Endometrium (tissue), 2 donors: ENCODE data around the gene NRP2.

ENCODE experiments used
- FAIRE-seq: peaks from 2 replicates; lab custom pipeline; 2012; peaks lifted over from hg19 to GRCh38; lab: Jason Lieb, UNC
- donor health status: control.
- donor health status: control.

The NRP2 gene, protein sequence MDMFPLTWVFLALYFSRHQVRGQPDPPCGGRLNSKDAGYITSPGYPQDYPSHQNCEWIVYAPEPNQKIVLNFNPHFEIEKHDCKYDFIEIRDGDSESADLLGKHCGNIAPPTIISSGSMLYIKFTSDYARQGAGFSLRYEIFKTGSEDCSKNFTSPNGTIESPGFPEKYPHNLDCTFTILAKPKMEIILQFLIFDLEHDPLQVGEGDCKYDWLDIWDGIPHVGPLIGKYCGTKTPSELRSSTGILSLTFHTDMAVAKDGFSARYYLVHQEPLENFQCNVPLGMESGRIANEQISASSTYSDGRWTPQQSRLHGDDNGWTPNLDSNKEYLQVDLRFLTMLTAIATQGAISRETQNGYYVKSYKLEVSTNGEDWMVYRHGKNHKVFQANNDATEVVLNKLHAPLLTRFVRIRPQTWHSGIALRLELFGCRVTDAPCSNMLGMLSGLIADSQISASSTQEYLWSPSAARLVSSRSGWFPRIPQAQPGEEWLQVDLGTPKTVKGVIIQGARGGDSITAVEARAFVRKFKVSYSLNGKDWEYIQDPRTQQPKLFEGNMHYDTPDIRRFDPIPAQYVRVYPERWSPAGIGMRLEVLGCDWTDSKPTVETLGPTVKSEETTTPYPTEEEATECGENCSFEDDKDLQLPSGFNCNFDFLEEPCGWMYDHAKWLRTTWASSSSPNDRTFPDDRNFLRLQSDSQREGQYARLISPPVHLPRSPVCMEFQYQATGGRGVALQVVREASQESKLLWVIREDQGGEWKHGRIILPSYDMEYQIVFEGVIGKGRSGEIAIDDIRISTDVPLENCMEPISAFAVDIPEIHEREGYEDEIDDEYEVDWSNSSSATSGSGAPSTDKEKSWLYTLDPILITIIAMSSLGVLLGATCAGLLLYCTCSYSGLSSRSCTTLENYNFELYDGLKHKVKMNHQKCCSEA

DNA sequence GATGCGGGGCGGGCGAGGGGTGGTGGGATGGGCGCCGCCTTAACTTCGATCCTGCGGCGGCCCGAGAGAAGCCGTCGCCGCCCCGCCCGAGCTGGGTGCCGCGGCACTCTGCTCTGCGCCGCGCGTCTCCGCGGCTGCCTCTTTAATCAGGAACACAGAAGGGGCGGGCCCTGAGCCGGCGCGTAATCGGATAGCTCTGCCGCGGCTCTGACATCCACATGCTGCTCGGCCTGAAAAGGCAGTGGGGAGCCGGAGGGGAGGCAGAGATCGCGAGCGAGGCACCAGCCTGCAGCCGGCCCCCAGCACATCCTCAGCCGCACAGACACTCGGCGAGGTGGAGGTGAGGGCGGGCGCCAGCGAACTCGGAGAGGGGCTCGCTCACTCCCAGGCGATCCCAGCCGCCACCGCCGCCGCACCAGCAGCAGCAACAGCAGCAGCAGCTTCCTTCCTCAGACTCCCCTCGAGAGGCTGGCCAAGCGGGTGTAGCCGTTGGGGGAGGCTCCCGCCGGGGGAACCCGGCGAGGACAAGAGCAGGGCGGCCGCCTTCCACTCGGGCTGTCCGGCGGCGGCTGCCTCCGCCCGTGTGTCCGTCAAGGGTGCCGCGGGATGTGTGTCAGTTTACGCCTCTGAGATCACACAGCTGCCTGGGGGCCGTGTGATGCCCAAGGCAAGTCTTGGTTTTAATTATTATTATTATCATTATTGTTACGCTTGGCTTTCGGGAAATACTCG is at the start of gene NRP2:
NRP2 (plus strand) TSS at position 263 of the 732 bp plus-strand sequence. CDS start 790 bp downstream, outside the sequence.
- FAIRE-seq, result no peak

DNA sequence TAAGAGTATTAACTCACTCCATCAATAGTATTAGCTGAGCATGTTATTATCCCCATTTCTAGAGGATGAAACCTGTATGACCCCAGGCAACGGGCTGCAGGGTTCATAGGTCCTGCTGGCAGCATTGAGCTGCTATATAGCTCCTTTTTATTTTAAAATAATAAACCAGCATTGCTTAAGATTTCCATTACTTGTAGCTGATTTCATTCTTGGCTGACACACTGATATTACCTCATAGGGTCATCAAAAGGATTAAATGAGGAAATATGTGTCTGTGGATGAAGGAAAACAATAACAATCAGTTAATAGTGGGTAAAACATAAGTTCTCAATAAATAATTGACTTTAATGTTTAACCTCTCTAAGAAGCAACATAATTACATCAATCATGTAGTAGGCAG is 48.3 kb upstream of the NRP2 start:
- no peak for FAIRE-seq

DNA sequence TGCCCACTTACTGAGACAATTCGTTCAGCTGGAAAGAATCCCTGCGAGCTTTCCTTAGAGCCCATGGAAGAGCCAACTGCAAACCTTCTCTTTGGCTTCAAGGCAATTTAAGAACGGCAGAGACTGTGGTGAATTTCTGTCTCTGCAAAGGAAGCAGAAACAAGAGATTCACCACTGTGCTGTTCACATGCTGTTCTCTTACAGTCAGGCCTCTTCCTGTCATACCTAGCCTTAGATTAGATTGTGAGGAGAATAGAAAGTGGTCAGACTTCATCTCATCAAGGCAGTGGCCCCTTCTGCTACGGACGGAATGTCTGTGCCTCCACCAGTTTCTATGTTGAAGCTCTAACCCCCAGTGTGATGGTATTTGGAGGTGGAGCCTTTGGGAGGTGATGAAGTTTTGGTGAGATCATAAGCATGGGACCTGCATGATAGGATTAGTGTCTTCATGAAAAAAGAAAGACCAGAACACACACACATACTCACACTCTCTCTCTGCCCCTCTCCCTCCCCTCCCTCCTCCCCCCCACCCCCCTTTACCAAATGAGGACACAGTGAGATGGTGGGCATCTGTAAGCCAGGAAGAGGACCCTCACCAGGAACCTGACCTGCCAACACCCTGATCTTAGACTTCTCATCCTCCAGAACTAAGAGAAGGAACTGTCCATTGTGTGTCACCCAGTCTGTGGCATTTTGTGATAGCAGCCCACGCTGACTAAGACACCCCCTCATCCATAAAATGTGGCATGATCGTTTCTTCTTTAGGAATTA is 45.6 kb upstream of the NRP2 start:
- no peak for FAIRE-seq

DNA sequence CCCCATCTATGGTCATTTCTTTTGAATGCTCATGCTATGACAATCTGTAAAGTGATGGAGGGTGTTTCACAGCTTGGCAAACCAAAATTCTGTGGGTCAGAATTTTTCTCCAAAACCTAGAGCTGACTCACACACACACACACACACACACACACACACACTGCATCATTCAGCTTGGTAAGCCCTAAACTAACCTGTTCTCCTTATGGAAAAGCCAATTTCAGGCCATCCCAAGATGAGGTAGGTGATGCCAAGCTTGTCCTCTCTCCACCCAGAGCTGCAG is 45.0 kb upstream of the NRP2 start:
- no peak for FAIRE-seq

DNA sequence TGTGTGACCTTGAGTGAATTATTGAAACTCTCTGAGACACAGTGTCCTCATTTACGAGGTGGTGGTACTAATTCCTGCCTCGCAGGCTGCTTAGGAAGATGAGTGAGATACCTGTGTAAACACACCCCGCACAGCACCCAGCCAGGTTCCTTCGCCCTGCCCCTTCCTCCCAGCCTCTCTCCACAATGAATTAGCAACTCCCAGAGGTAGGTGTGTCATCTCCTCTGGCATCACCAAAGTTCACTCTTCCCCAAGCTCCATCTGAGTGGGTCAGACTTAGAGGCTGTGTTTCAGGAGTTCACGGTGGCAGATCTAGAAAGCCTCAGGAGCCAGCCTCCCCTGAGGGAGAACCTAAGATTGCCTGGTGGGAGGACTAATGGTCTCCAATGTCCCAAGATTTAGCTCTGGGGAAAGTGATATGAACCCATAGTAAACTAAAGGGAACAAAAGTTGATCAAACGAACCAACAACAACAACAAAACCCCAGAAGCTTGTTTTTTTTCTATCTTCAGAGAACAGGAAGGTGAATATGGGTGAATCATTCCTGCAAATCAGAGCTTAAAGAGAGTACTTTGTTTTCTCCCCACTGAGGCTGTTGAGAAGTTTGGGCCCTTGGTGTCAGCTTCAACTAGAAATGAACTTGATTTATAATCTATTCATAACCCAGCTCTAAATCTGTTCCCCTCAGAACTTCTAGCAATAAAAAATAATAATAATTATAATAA is 44.4 kb upstream of the NRP2 start:
- no peak for FAIRE-seq

DNA sequence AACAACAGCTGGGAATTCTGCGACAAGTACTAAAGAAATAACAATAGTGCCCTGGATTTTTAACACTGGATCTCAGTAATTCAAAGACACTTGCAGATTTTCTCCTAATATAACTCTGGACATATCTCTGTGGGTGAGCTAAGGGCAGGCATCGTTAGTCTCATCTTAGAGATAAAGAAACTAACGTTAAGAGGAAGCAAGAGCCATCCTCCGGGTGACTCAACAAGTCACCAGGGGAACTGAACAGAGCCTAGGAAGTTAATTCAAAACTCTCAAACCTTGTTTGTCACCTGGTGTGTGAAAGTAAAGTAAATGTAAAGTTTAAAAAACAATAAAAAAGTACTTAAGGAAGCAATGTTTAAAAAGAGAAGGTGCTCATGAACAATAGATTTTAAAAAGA is 41.6 kb upstream of the NRP2 start:
- FAIRE-seq, result no peak

DNA sequence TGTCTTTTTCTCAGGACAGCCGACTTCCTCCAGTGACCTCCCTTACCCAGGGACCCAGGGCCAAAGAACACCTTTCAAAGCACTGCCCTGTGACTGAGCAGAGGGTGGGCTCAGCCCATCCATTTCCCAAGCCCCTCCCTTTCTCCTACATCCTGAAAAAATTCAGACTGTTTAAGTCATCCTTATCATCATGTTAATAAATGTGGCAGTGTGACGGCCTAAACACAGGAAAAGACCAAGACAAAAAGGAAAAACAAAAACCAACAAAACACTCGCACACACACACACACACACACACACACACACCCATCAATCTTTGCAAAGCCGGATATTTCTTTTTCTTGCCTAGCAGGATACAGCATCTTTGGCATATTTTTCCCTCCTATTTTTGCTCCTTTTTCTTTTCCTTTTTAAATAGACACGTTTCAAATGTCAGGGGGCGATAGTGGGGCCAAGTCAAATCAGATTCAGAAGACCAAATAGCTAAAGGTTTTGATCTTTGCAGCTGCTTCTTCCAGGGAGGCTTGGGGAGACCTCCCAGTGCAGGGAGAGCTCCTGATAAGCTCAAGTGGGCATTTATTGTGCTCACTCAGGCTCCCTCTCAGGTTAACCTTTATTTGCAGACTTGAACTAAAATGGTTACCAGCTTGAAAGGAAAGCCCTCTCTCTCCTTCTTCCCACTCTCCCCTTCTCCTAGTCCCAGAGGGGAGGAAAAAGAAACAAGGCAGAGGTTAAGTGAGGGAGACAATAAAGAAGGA is 39.5 kb upstream of the NRP2 start:
- no peak for FAIRE-seq

DNA sequence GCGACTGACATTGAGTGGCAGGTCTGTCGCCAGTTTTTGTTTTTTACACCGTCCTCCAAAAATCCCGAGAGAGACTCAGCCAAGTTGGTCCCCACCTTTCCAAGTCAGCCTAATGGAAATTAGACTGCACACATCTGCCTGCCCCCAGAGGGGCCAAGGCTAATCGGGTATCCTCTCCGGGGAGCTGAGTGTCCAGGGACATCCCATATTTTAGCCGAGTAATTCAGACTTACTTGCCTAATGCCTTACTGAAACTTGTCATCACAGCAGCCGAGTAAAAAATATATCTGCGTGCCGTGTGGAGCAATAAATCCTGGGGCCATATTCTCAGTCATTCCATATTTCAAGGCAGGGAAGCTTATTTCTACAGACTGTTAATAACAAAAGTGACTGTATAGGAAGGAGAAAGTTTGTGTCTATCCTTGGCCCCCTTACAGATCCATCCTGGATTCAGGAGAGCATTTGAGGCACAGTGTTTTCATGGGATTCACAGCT is 38.9 kb upstream of the NRP2 start:
- FAIRE-seq, result no peak

DNA sequence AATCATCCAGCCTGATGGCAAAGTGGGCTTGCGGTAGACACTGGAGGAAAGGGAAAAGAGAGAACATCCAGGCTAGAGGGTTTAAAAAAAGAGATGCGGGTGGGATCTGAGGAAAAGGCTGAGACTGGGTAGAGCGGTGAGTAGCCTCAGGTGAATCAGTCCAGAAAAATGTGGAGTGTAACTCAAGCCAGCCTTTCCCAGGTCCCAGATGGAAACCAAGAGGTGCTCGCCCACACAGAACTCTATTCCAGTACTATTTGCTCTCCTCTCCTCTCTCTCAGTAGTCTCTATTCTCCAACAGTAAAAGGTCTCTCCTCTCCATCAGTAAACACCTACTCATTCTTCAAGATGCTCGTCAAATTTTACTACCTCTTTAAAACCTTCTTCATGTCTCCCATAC is 38.3 kb upstream of the NRP2 start:
- no peak for FAIRE-seq

DNA sequence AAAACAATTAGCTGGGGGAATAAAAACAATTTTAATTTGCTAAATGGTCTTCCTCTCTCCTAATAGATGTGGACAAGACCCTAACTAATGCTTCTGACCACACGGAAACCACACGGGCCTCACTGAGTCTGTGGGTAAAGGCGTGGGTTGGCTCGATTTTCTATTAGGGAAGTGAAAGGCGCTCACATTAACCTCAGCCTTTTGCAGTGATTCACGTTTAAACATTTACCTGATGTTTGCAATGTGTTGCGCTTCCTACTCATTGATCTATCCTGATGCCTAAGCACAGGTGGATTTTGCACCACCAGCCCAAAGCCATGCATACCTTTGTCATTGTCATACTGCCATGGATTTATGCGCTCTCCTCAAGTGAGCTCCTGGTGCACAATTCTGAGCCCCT is 35.6 kb upstream of the NRP2 start:
- no peak for FAIRE-seq

DNA sequence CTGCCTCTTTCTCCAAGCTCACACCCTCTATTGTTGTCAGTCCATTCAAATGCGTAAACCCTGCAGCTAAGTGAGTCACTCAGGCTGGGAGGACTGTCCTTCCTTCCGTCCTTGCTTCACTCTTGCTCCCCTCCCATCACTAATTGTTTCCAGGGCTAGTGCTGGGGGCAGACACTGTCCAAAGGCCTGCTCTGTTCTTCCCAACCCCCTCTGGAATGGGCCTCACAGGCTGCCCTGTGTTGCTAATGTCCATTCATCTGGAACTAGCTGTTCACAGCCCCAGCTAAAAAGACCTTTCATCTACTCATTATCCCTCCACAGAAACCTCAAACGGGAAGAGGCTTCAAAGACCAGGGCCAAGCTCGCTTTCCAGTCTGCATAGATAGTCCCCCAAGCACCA is 31.9 kb upstream of the NRP2 start:
- no peak for FAIRE-seq

DNA sequence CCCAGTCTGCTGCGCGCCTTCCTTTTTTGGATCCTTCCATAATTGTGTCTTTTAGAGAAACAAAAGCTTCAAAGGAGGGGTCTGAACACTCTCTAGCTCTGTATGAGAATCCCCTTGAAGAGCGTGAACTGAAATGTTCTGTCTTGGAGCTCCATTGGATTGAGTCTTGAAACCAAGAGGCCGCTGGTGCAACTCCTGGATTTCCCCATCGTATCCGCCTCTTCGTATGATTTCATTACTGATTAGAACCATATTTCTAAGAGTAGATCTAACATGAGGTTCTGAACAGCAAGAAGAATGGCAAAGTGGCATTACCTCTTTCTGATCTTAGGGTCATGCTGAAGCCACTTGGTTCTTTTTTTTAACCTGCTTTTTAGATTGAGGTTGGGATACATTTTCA is 31.4 kb upstream of the NRP2 start:
- no peak for FAIRE-seq

DNA sequence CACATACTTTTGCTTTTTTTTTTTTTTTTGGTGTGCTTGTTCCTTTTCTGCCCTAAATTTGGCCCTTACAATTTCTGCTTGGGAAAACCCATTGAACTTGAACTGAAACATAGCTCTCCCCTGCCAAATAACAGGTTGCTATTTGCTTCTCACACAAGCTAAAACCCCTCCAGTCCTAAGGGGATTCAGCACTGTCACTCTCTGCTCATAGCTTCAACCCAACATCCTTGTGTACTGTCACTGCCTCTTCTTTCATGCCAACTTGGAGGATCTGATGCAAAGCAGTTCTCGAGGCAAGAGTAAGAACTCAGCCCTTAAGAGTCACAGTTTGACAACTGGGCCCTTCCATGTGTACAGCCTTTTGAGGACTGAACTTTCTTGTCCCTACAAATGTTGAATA is 30.6 kb upstream of the NRP2 start:
- no peak for FAIRE-seq

DNA sequence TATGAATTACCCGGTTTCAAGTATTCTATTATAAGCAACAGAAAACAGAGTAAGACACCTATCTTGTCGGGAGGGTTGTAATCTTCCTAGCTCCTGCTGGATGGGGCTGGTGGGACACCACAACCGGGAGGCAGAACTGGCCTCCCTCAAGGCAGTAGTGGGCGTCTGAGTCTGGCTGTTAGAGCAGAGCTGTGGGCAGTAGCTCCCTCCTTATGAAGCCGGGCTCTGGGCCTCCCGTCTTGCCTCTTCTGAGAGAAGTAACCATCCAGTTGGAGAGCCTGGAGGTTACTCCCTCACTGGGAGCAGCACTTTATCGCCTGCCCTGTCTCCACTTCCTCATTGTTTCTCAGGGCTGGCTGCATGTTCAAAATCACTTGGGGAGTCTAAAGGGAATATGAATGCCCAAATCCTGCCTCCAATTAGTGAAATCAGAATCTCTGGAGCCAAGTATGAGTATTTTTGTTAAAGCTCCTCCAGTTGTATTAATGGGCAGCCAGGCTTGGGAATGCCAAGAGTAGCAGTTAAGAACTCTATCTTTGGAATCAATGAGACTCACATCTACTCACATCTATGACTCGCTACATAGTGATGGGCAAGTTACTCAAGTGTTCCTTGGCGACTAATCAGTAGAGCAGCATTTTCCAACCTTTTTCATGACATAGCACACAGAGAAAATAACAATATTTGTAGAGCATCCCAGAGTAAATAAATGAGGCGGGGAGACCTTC is 27.3 kb upstream of the NRP2 start:
- no peak for FAIRE-seq

DNA sequence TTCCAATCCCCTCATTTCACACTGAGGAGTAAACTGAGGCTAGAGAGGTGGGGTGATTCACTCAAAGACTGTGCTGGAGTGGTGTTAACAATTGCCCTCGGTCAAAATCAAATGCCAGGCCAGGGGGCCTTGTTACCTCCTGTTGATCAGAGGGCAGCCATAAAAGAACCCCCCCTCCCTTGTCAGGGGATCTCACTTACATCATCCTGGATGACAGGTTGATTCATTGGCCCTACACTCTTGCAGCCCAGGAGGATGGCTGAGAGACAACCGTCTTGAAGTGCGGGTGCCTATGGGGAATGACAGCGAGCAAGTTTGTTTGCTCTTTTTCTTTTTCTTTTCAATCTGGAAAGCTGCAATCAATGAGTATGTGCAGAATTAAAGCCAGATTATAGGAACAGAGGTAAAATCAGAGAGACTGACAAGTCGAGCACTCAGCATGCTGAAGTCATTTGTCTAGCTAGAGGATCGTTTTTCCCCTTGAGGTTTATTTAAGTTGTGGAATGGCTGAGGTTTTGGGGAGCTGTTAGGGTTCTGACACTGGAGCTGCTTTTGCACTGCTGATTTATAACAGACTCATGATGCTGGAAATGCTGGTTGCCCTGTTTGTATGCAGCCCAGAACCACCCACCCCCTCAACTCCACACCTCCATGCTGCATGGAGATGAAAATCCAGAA is 26.4 kb upstream of the NRP2 start:
- FAIRE-seq, result no peak

DNA sequence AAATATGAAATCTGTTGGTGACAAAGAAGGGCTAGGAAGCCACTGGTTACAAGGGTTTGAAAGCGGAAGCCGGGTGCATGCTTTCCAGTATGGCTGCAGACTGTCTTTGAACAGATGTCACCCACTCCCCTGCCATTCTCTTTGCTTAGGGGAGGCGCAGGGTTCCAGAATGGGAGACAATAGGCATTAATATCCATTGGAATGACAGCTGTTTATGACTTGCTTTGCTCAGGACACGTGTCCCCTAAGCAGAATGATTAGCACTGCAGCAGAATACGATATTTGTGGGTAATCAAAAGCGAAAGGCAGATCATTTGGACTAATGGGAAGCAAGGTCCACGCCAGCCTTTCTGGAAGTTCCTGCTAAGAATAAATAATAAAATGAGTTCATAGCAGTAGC is 25.8 kb upstream of the NRP2 start:
- FAIRE-seq, result no peak

DNA sequence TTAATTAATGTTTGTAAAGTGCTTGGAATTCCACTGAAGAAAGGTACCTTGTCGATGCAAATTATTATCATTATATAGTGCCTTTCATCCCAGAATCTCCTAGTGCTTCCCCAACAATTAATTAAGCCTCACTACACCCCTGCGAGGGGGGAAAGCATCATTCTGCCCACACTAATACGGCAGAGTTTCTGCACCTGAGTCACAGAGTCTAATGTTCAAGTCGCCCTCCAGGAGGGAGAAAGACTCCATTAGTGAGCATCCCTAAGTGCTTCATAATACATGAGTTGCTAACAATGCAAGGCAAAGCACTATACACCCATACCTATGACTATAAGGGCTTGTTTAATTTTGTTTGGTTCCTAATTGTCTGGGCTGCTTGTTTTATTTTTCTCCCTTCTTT is 25.4 kb upstream of the NRP2 start:
- FAIRE-seq, result no peak

DNA sequence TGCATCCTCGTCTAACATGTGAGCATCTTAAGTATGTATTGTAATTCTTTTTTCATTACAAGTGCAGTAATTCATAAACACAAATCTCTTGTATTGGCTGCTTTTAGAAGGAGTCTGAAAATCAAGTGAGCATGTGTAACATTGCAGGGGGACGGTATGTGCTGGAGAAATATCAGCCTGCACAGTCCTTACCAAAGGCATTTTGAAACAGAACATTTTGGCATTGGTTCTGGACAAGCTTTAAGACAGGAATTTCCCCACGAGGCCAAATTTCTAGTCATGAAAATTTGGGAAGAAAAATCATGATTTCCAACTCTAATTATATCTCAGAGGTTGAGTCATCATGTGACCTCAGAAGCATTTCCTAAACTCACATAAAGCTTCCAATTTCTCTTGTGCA is 24.7 kb upstream of the NRP2 start:
- FAIRE-seq, result no peak

DNA sequence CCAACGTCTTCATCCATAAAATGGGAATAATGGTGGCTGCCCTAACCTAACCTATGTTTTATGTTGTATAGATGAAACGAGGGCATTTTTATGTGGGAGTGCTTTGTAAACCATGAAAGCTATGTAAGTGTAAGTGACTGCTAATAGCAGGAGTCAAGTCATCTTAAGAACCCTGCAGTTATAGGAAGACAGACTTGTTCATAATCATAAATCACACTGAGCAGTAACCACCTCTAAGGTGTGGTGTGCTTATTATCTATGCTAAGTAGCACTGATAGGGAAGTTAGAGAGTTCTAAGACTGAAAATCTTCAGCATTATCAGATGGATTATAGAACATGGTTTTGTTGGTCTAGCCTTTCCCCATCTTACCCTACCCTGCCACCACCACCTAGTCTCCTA is 24.2 kb upstream of the NRP2 start:
- FAIRE-seq, result no peak
